BE2C (cell line): ENCODE data around the gene RBPMS2.

Experiments used
- DNase-seq: peaks from one replicate; pipeline ENCODE4 v3.0.0-alpha.2; 2020
- H3K27me3 ChIP-seq: fragments of 250-450 bp; sonication (Bioruptor Pico); 2 replicates; pipeline ENCODE4 v1.5.1; 2020; ENCODE audit warnings: mild to moderate bottlenecking
- H3K36me3 ChIP-seq: fragments of 250-450 bp; sonication (Bioruptor Pico); 2 replicates; pipeline ENCODE4 v1.5.1; 2020; ENCODE audit warnings: mild to moderate bottlenecking
- H3K4me1 ChIP-seq: fragments of 250-450 bp; sonication (Bioruptor Pico); 2 replicates; pipeline ENCODE4 v1.5.1; 2020
- H3K4me3 ChIP-seq: 2 replicates; pipeline ENCODE4 v1.5.1; 2011; ENCODE audit warnings: low read depth, low read length
- H3K9me3 ChIP-seq: fragments of 250-450 bp; sonication (Bioruptor Pico); 2 replicates; pipeline ENCODE4 v1.5.1; 2020
- TF ChIP-seq, protein P1 (sequence below): IDR thresholded peaks from 2 replicates; pipeline ENCODE4 v1.5.1; 2012; ENCODE audit warnings: mild to moderate bottlenecking, low read depth, low read length

Gene RBPMS2

DNA sequence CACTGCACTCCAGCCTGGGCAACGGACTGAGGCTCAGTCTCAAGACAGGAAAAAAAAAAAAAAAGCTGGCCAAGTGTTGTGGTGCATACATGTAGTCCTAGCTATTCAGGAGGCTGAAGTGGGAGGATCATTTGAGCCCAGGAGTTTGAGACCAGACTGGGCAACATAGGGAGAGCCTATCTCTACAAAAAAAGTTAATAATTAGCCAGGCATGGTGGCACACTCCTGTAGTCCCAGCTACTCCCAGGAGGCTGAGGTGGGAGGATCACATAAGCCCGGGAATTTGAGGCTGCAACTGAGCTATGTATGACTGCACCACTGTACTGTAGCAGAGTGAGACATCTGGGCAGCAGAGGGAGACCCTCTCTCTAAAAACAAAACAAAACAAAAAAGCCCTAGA lies 58.9 kb downstream of the RBPMS2 start:
- no peak for DNase-seq
- Histone ChIP-seq H3K9me3 (no peaks in the 10 kb centered on the region), H3K4me1 (peaks cover 5% of the 10 kb centered on the region; the same call in 1 of the 2 replicates), H3K4me3 (no peak overlapping the region), H3K36me3 (no peaks in the 10 kb centered on the region), H3K27me3 (no peaks in the 10 kb centered on the region)
- TF ChIP-seq, protein P1, sequence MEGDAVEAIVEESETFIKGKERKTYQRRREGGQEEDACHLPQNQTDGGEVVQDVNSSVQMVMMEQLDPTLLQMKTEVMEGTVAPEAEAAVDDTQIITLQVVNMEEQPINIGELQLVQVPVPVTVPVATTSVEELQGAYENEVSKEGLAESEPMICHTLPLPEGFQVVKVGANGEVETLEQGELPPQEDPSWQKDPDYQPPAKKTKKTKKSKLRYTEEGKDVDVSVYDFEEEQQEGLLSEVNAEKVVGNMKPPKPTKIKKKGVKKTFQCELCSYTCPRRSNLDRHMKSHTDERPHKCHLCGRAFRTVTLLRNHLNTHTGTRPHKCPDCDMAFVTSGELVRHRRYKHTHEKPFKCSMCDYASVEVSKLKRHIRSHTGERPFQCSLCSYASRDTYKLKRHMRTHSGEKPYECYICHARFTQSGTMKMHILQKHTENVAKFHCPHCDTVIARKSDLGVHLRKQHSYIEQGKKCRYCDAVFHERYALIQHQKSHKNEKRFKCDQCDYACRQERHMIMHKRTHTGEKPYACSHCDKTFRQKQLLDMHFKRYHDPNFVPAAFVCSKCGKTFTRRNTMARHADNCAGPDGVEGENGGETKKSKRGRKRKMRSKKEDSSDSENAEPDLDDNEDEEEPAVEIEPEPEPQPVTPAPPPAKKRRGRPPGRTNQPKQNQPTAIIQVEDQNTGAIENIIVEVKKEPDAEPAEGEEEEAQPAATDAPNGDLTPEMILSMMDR = no peak

DNA sequence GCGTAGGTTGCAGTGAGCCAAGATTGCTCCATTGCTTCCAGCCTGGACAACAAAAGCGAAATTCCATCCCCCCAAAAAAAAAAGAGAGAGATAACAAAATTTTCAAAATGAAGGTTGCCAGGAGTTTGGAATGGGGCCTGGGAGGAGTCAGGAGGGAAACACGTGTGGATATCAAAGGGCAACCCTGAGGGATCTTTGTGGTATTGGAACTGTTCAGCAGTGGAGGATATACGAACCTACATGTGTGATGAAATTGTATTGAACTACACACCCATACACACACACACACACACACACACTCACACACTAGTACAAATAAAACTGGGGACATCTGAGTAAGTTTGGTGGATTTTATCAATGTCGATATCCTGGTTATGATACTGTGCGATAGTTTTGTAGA lies 61.8 kb downstream of the RBPMS2 start:
- TF ChIP-seq, protein P1 = no peak
- H3K4me3 ChIP-seq = no peak overlapping the region
- no peaks in the 10 kb centered on the region for H3K27me3 ChIP-seq
- no peaks in the 10 kb centered on the region for H3K9me3 ChIP-seq
- no peak for DNase-seq
- H3K36me3 ChIP-seq = no peaks in the 10 kb centered on the region
- peaks cover under 1% of the 10 kb centered on the region; the same call in 1 of the 2 replicates for H3K4me1 ChIP-seq

DNA sequence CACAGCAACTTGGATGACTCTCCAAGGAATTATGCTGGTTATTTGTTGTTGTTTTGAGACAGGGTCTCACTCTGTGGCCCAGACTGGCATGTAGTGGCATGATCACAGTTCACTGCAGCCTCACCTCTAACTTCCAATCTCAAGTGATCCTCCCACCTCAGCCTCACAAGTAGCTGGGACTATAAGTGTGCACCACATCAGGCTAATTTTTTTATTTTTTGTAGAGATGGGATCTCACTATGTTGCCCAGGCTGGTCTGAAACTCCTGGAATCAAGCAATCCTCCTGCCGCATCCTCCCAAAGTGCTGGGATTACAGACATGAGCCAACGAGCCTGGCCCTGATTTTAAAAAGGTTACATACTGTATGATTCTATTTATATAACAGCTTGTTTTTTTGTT lies 63.0 kb downstream of the RBPMS2 start:
- Histone ChIP-seq H3K36me3 (no peaks in the 10 kb centered on the region), H3K4me3 (no peak overlapping the region), H3K9me3 (no peaks in the 10 kb centered on the region), H3K27me3 (no peaks in the 10 kb centered on the region), H3K4me1 (no peaks in the 10 kb centered on the region)
- TF ChIP-seq, protein P1 = no peak
- no peak for DNase-seq

DNA sequence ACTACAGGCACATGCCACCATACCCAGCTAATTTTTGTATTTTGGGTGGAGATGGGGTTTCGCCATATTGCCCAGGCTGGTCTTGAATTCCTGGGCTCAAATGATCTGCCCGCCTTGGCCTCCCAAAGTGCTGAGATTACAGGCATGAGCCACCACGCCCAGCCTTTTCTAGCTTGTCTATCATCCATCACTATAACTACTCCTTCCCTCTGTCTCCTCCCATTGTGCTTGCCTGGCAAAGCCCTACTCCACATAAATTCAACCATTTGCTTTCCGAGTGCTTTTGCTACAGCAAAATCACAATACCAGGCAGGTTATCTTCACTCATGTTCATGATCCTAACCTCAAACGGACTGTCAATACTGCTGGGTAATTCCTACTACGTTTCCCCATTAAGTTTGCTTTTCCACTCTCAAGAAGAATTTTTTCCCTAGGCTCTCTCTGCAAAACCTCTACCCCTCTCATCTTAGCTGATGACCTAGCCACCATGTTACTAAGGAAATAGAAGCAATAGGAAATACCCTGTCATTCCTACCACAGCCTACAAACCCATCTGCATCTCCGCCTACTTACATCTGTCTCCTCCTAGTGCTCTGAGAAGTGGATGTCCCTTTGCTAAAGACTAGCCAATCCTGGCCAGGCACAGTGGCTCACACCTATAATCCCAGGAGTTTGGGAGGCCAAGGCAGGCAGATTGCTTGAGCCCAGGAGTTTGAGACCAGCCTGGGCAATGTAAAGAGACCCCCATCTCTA lies 64.5 kb downstream of the RBPMS2 start:
- Histone ChIP-seq H3K36me3 (no peaks in the 10 kb centered on the region), H3K4me1 (no peaks in the 10 kb centered on the region), H3K4me3 (no peak overlapping the region), H3K27me3 (no peaks in the 10 kb centered on the region), H3K9me3 (no peaks in the 10 kb centered on the region)
- DNase-seq = no peak
- TF ChIP-seq, protein P1 = no peak

DNA sequence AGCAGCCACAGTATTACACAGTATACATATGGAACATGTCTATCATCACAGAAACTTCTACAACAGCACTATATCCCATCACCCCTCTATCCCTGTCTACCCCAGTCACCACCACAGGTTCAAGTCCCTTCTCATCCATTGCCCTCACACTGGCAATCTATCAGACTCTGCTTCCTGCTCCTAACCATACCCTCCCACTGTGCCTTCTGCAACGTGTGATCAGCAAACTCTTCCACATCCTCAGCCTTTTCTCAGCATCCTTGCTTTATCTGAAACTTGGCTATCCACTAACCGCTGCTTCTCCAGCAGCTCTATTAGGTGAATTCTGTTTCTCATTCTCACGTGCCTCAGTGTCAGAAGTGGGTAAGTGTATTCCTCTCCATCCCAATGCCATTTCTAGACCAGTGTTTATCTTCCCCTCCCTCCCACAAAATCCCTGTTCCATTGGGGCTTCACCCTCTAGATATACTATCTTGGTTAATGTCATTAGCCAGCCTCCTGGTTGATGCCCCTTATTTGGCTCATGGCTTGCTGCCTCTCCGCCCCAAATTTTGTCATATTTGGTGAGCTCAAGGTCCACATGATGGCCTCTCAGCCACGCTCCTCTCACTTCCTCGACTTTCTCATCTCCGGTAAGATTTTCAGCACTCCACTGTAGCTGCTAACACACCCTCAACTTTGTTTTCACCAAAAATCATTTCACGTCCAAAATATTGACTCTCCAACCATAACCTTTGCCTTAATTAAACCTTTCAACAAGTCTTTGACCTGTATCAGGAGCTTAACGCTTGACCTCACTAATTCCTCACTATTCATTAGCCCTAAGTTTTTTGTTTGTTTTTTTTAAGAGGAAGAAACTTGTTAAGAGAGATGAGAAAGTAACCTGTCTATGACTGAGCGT lies 69.1 kb downstream of the RBPMS2 start:
- Histone ChIP-seq H3K27me3 (no peaks in the 10 kb centered on the region), H3K4me3 (no peak overlapping the region), H3K36me3 (no peaks in the 10 kb centered on the region), H3K4me1 (peaks cover 8% of the 10 kb centered on the region; the same call in 1 of the 2 replicates), H3K9me3 (no peaks in the 10 kb centered on the region)
- DNase-seq = no peak
- TF ChIP-seq, protein P1 = no peak
